ENCODE data around the gene BRD1. TPM values are rescaled to one million over a fixed set of nuclear protein-coding genes. Genes with fewer than 3 reads are reported as not detected.
A peak's percentile ranks its signal among the peaks of the same experiment; 100 is the strongest.

The BRD1 gene
- total RNA-seq, 2 experiments from 2014 or later, result 24.5 to 29.0 TPM

DNA sequence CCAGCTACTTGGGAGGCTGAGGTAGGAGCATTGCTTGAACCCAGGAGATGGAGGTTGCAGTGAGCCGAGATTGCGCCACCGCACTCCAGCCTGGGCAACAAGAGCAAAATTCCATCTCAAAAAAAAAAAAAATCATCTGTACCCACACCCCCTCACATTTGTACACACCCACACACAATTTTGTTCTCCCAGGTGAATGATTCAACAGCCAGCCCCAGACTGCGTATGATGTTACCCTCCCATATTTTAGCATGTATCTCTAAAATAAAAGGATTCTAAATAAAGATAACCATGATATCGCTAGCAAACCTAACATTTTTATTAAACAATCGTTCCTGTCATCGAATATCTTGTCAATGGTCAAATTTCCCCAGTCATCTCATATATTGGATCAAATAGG, 65.8 kb downstream of the BRD1 start:
- H3K4me1 Mint-ChIP-seq (ENCODE audit: low read depth), result peaks cover 21% of the 10 kb centered on the region
- TF ChIP-seq, protein P1, sequence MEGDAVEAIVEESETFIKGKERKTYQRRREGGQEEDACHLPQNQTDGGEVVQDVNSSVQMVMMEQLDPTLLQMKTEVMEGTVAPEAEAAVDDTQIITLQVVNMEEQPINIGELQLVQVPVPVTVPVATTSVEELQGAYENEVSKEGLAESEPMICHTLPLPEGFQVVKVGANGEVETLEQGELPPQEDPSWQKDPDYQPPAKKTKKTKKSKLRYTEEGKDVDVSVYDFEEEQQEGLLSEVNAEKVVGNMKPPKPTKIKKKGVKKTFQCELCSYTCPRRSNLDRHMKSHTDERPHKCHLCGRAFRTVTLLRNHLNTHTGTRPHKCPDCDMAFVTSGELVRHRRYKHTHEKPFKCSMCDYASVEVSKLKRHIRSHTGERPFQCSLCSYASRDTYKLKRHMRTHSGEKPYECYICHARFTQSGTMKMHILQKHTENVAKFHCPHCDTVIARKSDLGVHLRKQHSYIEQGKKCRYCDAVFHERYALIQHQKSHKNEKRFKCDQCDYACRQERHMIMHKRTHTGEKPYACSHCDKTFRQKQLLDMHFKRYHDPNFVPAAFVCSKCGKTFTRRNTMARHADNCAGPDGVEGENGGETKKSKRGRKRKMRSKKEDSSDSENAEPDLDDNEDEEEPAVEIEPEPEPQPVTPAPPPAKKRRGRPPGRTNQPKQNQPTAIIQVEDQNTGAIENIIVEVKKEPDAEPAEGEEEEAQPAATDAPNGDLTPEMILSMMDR (IDR thresholded peaks at IDR 0.05), result no peak
- no peak overlapping the region for H3K4me3 Mint-ChIP-seq
- no peak for ATAC-seq
- H3K9me3 Mint-ChIP-seq, result peaks cover 4% of the 10 kb centered on the region
- no peaks in the 10 kb centered on the region for H3K27me3 Mint-ChIP-seq
- H3K27ac Mint-ChIP-seq, result no peak overlapping the region
- ChIA-PET CTCF (interaction anchor here (1.0 kb wide), 2 partner anchors 60 to 95 kb away, joined by 3 read pairs; no protein-coding TSS in a partner anchor), POLR2A (no interaction called here)
- DNase-seq, result no peak
- intact Hi-C loops (cut with micrococcal nuclease), result loop anchor here (10.0 kb wide), 1 partner anchor 163 kb away; no protein-coding TSS in a partner anchor
- no peaks in the 10 kb centered on the region for H3K36me3 Mint-ChIP-seq (ENCODE audit: low read depth)

DNA sequence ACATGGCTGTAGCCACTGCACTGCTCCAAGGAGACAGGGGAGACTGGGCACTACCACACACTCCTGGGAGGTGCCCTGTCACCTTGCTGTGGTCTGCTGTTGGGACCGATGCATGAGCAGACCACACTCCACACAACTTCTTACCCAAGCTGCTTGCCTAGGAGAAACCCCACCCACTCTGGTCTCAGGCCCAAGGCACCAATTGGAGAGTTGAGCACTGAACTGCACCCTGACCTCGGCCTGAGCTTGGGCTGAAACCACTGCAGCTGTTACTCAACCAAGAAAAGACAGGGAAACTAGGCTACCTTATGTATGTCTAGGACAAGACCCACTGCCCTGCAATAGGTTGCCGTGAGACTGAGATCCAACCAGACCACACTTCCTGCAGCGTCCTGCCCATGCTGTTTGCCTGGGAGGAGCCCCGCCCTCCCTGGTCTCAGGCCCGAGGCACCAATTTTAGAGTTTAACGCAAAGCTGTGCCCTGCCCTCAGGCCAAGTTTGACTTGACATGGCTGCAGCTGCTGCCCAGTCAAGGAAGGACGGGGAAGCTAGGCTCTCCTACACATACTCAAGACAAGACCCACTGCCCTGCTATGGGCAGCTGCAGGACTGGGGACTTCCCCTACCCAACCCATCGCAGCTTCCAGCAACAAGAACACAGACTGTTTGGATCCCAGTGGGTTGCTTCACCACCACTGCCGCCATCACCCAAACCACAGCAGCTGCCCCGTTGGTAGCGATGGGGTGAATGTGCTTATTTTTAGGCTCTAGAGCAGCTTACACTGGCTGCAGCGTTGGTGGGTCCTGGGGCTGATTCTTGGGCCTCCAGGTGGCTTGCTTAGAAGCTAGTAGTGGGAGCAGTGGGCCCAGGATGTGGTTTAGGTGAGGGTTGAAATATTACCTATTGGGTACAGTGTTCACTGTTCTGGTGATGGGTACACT, 66.8 kb downstream of the BRD1 start:
- ATAC-seq (peak; percentile 77), DNase-seq (peak; percentile 53)
- Mint-ChIP-seq H3K36me3 (ENCODE audit: low read depth) (no peaks in the 10 kb centered on the region), H3K9me3 (no peaks in the 10 kb centered on the region), H3K4me1 (ENCODE audit: low read depth) (peaks cover 21% of the 10 kb centered on the region), H3K27ac (no peak overlapping the region), H3K4me3 (no peak overlapping the region), H3K27me3 (no peaks in the 10 kb centered on the region)
- TF ChIP-seq, protein P1 (IDR thresholded peaks at IDR 0.05), result no peak
- ChIA-PET POLR2A (interaction anchor here (0.6 to 1.1 kb wide), 3 partner anchors 9 to 156 kb away, joined by 3 to 4 read pairs (median 3); no protein-coding TSS in a partner anchor), CTCF (interaction anchor here (1.0 to 1.4 kb wide), 2 partner anchors 96 to 270 kb away, joined by 3 to 4 read pairs; no protein-coding TSS in a partner anchor)
- intact Hi-C loops (cut with micrococcal nuclease), result loop anchor here (10.0 kb wide), 1 partner anchor 164 kb away; no protein-coding TSS in a partner anchor

DNA sequence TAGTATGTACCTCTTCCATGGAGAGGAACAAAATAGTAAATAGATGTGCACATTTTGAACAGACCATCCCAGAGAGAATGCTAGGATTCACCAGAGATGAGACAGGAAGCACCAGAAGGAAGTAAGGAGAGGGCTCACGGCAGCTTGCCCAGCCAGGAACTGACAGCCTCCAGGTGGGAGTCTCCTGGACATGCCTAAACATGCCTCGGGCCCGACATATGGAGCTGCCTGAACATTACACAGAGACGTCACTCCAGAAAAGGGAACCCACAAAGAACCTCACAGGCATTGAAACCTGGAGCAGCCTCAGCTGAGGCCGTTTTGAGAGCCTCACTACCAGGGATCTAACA, 67.4 kb downstream of the BRD1 start:
- Mint-ChIP-seq H3K27ac (no peak overlapping the region), H3K4me3 (no peak overlapping the region), H3K4me1 (ENCODE audit: low read depth) (peaks cover 21% of the 10 kb centered on the region), H3K27me3 (no peaks in the 10 kb centered on the region), H3K36me3 (ENCODE audit: low read depth) (no peaks in the 10 kb centered on the region), H3K9me3 (no peaks in the 10 kb centered on the region)
- DNase-seq (no peak), ATAC-seq (no peak)
- CTCF ChIA-PET, result interaction anchor here (1.4 kb wide), 1 partner anchor 270 kb away, joined by 4 read pairs; no protein-coding TSS in a partner anchor
- POLR2A ChIA-PET, result interaction anchor here (1.1 kb wide), 1 partner anchor 32 kb away, joined by 3 read pairs; no protein-coding TSS in a partner anchor
- intact Hi-C loops (cut with micrococcal nuclease), result loop anchor here (10.0 kb wide), 1 partner anchor 165 kb away; no protein-coding TSS in a partner anchor
- TF ChIP-seq, protein P1 (IDR thresholded peaks at IDR 0.05), result no peak

DNA sequence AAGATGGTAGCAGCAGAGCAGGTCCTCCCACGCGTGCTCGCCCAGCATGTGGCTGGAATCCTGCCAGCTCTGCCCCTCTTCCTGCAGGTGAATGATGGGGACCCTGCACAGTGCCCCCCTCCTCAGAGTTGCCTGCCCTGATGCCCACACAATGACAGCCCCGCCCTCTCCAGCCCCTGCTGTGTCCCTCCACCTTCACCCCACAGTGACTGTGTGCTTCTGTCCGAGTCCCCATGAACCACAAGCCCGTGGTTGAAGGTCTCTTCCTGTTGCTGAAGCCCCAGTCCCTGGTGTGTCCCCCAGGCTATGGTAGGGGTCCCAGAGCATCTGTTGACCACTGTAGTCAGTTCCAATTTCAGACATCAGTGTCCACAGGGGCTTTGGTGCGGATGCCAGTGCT, 71.0 kb downstream of the BRD1 start:
- Mint-ChIP-seq H3K27ac (no peak overlapping the region), H3K4me3 (no peak overlapping the region), H3K9me3 (no peaks in the 10 kb centered on the region), H3K27me3 (no peaks in the 10 kb centered on the region), H3K4me1 (ENCODE audit: low read depth) (peaks cover 15% of the 10 kb centered on the region), H3K36me3 (ENCODE audit: low read depth) (no peaks in the 10 kb centered on the region)
- ATAC-seq (no peak), DNase-seq (no peak)
- TF ChIP-seq, protein P1 (IDR thresholded peaks at IDR 0.05), result no peak
- ChIA-PET CTCF (no interaction called here), POLR2A (no interaction called here)
- intact Hi-C loops (cut with micrococcal nuclease), result no loop called here

DNA sequence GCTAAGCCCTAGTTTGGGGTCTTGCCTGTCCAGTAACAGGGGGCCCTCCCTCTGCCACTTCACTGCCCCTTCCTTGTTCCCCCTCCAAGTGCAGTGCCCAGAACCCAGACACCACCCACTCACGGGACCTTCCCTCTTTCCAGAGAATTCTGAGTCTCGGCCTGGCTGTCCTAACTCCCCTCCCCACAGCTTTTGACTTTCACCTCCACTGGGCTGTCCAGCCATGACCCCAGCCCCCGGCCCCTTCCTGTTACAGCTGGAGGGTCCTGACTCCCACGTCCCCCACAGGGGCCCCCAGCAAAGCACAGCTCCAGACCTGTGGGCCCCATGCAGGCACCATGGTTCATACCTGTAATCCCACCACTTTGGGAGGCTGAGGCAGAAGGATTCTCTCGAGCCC, 71.5 kb downstream of the BRD1 start:
- TF ChIP-seq, protein P1 (IDR thresholded peaks at IDR 0.05), result no peak
- intact Hi-C loops (cut with micrococcal nuclease), result no loop called here
- CTCF ChIA-PET, result no interaction called here
- POLR2A ChIA-PET, result no interaction called here
- Mint-ChIP-seq H3K4me1 (ENCODE audit: low read depth) (peaks cover 13% of the 10 kb centered on the region), H3K4me3 (no peak overlapping the region), H3K9me3 (no peaks in the 10 kb centered on the region), H3K27me3 (no peaks in the 10 kb centered on the region), H3K27ac (no peak overlapping the region), H3K36me3 (ENCODE audit: low read depth) (no peaks in the 10 kb centered on the region)
- no peak for ATAC-seq
- no peak for DNase-seq

Measured in activated CD8-positive, alpha-beta T cell treated with anti-CD3 and anti-CD28 coated beads for 36 hours (primary cell).